GM12878 (cell line): ENCODE measurements around the gene PCDHGB6. TPM values are rescaled to one million over a fixed set of nuclear protein-coding genes. Genes with fewer than 3 reads are reported as not detected.

ENCODE experiments used
- ATAC-seq: fragments of 200-7000 bp; cut with Tn5 transposase; 3 replicates; pipeline ENCODE4 v1.9.1; 2020; ENCODE audit warnings: mild to moderate bottlenecking, moderate library complexity
- BruUV-seq: library from RNA; stranded (reverse); fragments of 400-500 nt; replicated peaks from 2 replicates; lab custom pipeline; 2021; lab: Mats Ljungman, UMichigan
- CTCF ChIA-PET: fragments of 300-600 bp; sonication (Branson Sonifier 250); formaldehyde crosslinking; extraction: SDS; loops from one replicate; lab custom pipeline; 2021; ENCODE audit warnings: inconsistent platforms; lab: Yijun Ruan, JAX
- POLR2A ChIA-PET: fragments of 350-600 bp; formaldehyde crosslinking; extraction: SDS; loops from one replicate; lab custom pipeline; 2021; ENCODE audit warnings: inconsistent platforms; lab: Charles Lee
- RAD21 ChIA-PET: fragments of 300-600 bp; sonication (Branson Sonifier 250); formaldehyde crosslinking; loops from one replicate; lab custom pipeline; 2023; ENCODE audit warnings: antibody characterized with exemption; ENCODE audit not compliant: unreplicated experiment; lab: Charles Lee
- SMC1A ChIA-PET: fragments of 300-600 bp; sonication (Branson Sonifier 250); formaldehyde crosslinking; loops from one replicate; lab custom pipeline; 2023; ENCODE audit not compliant: unreplicated experiment, uncharacterized antibody; lab: Charles Lee
- DNase-seq: peaks from one replicate; pipeline ENCODE4 v3.0.0-alpha.2; 2011; ENCODE audit warnings: low read depth, low spot score
- FAIRE-seq: peaks from 3 replicates; lab custom pipeline; 2011; peaks lifted over from hg19 to GRCh38; lab: Jason Lieb, UNC
- H2AFZ ChIP-seq: 2 replicates; pipeline ENCODE4 v1.6.0; 2011; ENCODE audit warnings: low read depth, low read length, control low read depth; ENCODE audit not compliant: control insufficient read depth
- H3K27ac ChIP-seq: 2 replicates; pipeline ENCODE4 v1.5.1; 2011; ENCODE audit warnings: control low read depth; ENCODE audit not compliant: control insufficient read depth, insufficient read depth
- H3K27me3 ChIP-seq, 2 experiments: replicated peaks in 1 of 2; 2 replicates each; pipeline versions ENCODE4 v1.6.0 to v1.6.1; 2011; ENCODE audit warnings: low read length in 1 of 2; ENCODE audit not compliant: control insufficient read depth in 2 of 2, insufficient read depth in 2 of 2
- H3K36me3 ChIP-seq, 2 experiments: 2 replicates each; pipeline ENCODE4 v1.5.1; 2011; ENCODE audit warnings: low read length in 1 of 2; ENCODE audit not compliant: control insufficient read depth in 2 of 2, insufficient read depth in 2 of 2
- H3K4me1 ChIP-seq: 2 replicates; pipeline ENCODE4 v1.6.1; 2011; ENCODE audit warnings: mild to moderate bottlenecking, low read length, moderate library complexity, mixed read lengths; ENCODE audit not compliant: control insufficient read depth, insufficient read depth
- H3K4me2 ChIP-seq: 2 replicates; pipeline ENCODE4 v1.6.0; 2011; ENCODE audit warnings: control low read depth; ENCODE audit not compliant: control insufficient read depth, insufficient read depth
- H3K4me3 ChIP-seq: fragments of 200-600 bp; sonication (generic); 2 replicates; pipeline ENCODE4 v1.5.1; 2016
- H3K79me2 ChIP-seq: 2 replicates; pipeline ENCODE4 v1.6.0; 2011; ENCODE audit warnings: low read length; ENCODE audit not compliant: control insufficient read depth, insufficient read depth
- H3K9ac ChIP-seq: 2 replicates; pipeline ENCODE4 v1.8.0; 2011; ENCODE audit warnings: low read length, control low read depth, mixed read lengths; ENCODE audit not compliant: control insufficient read depth, insufficient read depth
- H3K9me3 ChIP-seq: replicated peaks from 3 replicates; pipeline ENCODE4 v1.5.1; 2011; ENCODE audit warnings: mild to moderate bottlenecking, low read length; ENCODE audit not compliant: control insufficient read depth, insufficient read depth
- H4K20me1 ChIP-seq: 2 replicates; pipeline ENCODE4 v1.6.0; 2011; ENCODE audit not compliant: control insufficient read depth, insufficient read depth
- CBFB ChIP-seq: IDR thresholded peaks from 2 replicates; pipeline ENCODE4 v1.6.1; 2016; ENCODE audit warnings: antibody characterized with exemption, low read depth
- E2F8 ChIP-seq: fragments of 450-650 bp; IDR thresholded peaks from 2 replicates; pipeline ENCODE4 v1.6.1; 2018; ENCODE audit warnings: mild to moderate bottlenecking, low read depth, moderate library complexity; ENCODE audit not compliant: partially characterized antibody
- ESRRA ChIP-seq: IDR thresholded peaks from 2 replicates; pipeline ENCODE4 v1.6.1; 2012; ENCODE audit warnings: mild to moderate bottlenecking, low read length, improper control_type of control experiment
- FOXK2 ChIP-seq: fragments of 450-650 bp; IDR thresholded peaks from 2 replicates; pipeline ENCODE4 v1.6.1; 2017; ENCODE audit warnings: mild to moderate bottlenecking, moderate library complexity
- FOXM1 ChIP-seq: IDR thresholded peaks from 2 replicates; pipeline ENCODE4 v1.6.1; 2012; ENCODE audit warnings: low read depth, mild to moderate bottlenecking, inconsistent platforms, low read length, moderate library complexity
- MXI1 ChIP-seq: fragments of 150-350 bp; IDR thresholded peaks from 2 replicates; pipeline ENCODE4 v1.6.1; 2011; ENCODE audit warnings: low read depth, mild to moderate bottlenecking, inconsistent platforms, low read length, improper control_type of control experiment
- NR2C1 ChIP-seq: fragments of 450-650 bp; IDR thresholded peaks from 2 replicates; pipeline ENCODE4 v1.6.1; 2017; ENCODE audit warnings: antibody characterized with exemption, mild to moderate bottlenecking, moderate library complexity
- RELA ChIP-seq: fragments of 450-650 bp; IDR thresholded peaks from 2 replicates; pipeline ENCODE4 v1.8.0; 2014; ENCODE audit warnings: borderline replicate concordance; ENCODE audit not compliant: partially characterized antibody
- SMAD1 ChIP-seq: fragments of 450-650 bp; IDR thresholded peaks from 2 replicates; pipeline ENCODE4 v1.6.1; 2018; ENCODE audit warnings: mild to moderate bottlenecking, low read depth; ENCODE audit not compliant: partially characterized antibody
- TCF3 ChIP-seq: IDR thresholded peaks from 2 replicates; pipeline ENCODE4 v1.6.1; 2012; ENCODE audit warnings: low read depth, mild to moderate bottlenecking, low read length, borderline replicate concordance; ENCODE audit not compliant: insufficient read depth
- ZNF24 ChIP-seq: fragments of 450-650 bp; IDR thresholded peaks from 2 replicates; pipeline ENCODE4 v1.6.1; 2017; ENCODE audit warnings: antibody characterized with exemption, mild to moderate bottlenecking
- WGBS: methylation state at CpG from one replicate; pipeline ENCODE4 v1.1.6; 2016; ENCODE audit warnings: low lambda C conversion rate; ENCODE audit not compliant: insufficient replicate concordance, insufficient coverage; ENCODE audit errors: missing lambda C conversion rate; 5-methylcytosine and 5-hydroxymethylcytosine counted together
- in situ Hi-C: fragments of 300-500 bp; cut with MboI; formaldehyde crosslinking; loops from 9 replicates; pipeline ENCODE4 v1.14.3; 2018; ENCODE audit warnings: mixed read lengths
- intact Hi-C: fragments of 100-400 bp; cut with micrococcal nuclease; formaldehyde crosslinking; loops from one replicate; pipeline ENCODE4 v1.14.2; 2022; ENCODE audit not compliant: unreplicated experiment
- polyA plus RNA-seq, 11 experiments: library from polyadenylated mRNA; depleted of rRNA in 4 of 11; unstranded in 6 of 11; stranded (reverse) in 5 of 11; fragments of >200 nt; fragmentation: Nextera tagmentation in 4 of 11; fragmentation: Illumina TruSeq in 1 of 11; extraction: Ambion mirVana in 4 of 11; extraction: Trizol in 1 of 11; gene quantifications; 1 replicate in 1 of 11; 2 replicates in 10 of 11; pipeline versions ENCODE4 v1.2.1 to v1.2.3, GENCODE V29; 2011 to 2016; ENCODE audit warnings: inconsistent platforms in 2 of 11, missing spikeins in 2 of 11, low read depth in 1 of 11
- total RNA-seq, 4 experiments: library from RNA; depleted of rRNA in 3 of 4; stranded (reverse); fragments of >200 nt in 3 of 4; fragmentation: Illumina TruSeq in 1 of 4; extraction: Trizol in 1 of 4; gene quantifications; 2 replicates each; pipeline versions ENCODE4 v1.2.1 to v1.2.3, GENCODE V29; 2013 to 2021
- TF ChIP-seq, protein P1 (sequence below): IDR thresholded peaks from 2 replicates; pipeline ENCODE4 v1.6.1; 2012; ENCODE audit warnings: low read depth, low read length, improper control_type of control experiment
- TF ChIP-seq, protein P2 (sequence below): fragments of 450-650 bp; IDR thresholded peaks from 2 replicates; pipeline ENCODE4 v1.6.1; 2017; ENCODE audit warnings: borderline replicate concordance
- TF ChIP-seq, protein P3 (sequence below): fragments of 450-650 bp; IDR thresholded peaks from 2 replicates; pipeline ENCODE4 v1.6.1; 2016; ENCODE audit warnings: mild to moderate bottlenecking, moderate library complexity, borderline replicate concordance

Gene PCDHGB6
- total and polyA plus RNA-seq, 10 of the 15 experiments (the other 5 are each of a cell fraction or from before 2014, with no cell fraction given), result 0.07 to 1.0 (median 0.31) TPM

DNA sequence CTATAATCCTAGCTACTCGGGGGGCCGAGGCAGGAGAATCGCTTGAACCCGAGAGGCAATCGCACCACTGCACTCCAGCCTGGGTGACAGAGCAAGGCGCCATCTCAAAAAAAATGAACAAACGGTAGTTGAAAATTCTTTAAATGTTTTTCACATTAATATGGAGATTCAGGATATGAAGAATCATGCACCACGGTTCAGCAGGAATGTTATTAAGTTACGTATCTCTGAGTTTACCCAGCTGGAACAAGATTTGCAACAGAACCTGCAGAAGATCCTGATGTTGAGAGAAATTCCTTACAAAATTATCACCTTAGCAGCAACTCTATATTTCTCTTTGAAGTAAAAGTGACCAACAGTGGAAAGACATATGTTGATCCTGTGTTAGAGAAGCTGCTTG, 32.5 kb downstream of the PCDHGB6 start (continued):
- TF ChIP-seq SMAD1, result no peak
- TF ChIP-seq ZNF24, result no peak
- no peak for TF ChIP-seq NR2C1
- no peak for TF ChIP-seq RELA
- no peak for TF ChIP-seq CBFB
- TF ChIP-seq, protein P1, sequence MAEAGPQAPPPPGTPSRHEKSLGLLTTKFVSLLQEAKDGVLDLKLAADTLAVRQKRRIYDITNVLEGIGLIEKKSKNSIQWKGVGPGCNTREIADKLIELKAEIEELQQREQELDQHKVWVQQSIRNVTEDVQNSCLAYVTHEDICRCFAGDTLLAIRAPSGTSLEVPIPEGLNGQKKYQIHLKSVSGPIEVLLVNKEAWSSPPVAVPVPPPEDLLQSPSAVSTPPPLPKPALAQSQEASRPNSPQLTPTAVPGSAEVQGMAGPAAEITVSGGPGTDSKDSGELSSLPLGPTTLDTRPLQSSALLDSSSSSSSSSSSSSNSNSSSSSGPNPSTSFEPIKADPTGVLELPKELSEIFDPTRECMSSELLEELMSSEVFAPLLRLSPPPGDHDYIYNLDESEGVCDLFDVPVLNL, result no peak
- TF ChIP-seq, all 136 proteins: peak for 0

GRCh38 chr5:141441571-141442170, 33.9 kb downstream of the PCDHGB6 start:
- no TSS peak for BruUV-seq
- in situ Hi-C loops, result no loop called here
- no peak overlapping the region for H3K4me2 ChIP-seq
- WGBS, result 96% methylated on average over 48 of the region's 50 CpGs
- ChIA-PET SMC1A (no interaction called here), POLR2A (no interaction called here), CTCF (interaction anchor here (1.0 to 2.2 kb wide), 2 partner anchors 21 to 34 kb away, joined by 3 to 8 read pairs; partner anchors contain the start of genes PCDHGA11 and PCDHGC3), RAD21 (no interaction called here)
- intact Hi-C loops, result no loop called here
- H2AFZ ChIP-seq, result no peak overlapping the region
- no peaks in the 10 kb centered on the region for H3K79me2 ChIP-seq
- H3K27me3 ChIP-seq, result no peaks in the 10 kb centered on the region
- H4K20me1 ChIP-seq, result no peaks in the 10 kb centered on the region
- H3K27ac ChIP-seq, result no peak overlapping the region
- no peaks in the 10 kb centered on the region; the same call in 2 of the 3 replicates for H3K9me3 ChIP-seq
- H3K4me1 ChIP-seq, result no peaks in the 10 kb centered on the region
- FAIRE-seq (no peak), ATAC-seq (no peak), DNase-seq (no peak)
- no peak overlapping the region for H3K9ac ChIP-seq
- no peak overlapping the region for H3K4me3 ChIP-seq
- H3K36me3 ChIP-seq, result no peaks in the 10 kb centered on the region
- TF ChIP-seq ESRRA (no peak), E2F8 (no peak), MXI1 (no peak), FOXK2 (no peak), FOXM1 (no peak), TCF3 (no peak)
- TF ChIP-seq, protein P2, sequence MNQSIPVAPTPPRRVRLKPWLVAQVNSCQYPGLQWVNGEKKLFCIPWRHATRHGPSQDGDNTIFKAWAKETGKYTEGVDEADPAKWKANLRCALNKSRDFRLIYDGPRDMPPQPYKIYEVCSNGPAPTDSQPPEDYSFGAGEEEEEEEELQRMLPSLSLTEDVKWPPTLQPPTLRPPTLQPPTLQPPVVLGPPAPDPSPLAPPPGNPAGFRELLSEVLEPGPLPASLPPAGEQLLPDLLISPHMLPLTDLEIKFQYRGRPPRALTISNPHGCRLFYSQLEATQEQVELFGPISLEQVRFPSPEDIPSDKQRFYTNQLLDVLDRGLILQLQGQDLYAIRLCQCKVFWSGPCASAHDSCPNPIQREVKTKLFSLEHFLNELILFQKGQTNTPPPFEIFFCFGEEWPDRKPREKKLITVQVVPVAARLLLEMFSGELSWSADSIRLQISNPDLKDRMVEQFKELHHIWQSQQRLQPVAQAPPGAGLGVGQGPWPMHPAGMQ, result no peak
- TF ChIP-seq, protein P3, sequence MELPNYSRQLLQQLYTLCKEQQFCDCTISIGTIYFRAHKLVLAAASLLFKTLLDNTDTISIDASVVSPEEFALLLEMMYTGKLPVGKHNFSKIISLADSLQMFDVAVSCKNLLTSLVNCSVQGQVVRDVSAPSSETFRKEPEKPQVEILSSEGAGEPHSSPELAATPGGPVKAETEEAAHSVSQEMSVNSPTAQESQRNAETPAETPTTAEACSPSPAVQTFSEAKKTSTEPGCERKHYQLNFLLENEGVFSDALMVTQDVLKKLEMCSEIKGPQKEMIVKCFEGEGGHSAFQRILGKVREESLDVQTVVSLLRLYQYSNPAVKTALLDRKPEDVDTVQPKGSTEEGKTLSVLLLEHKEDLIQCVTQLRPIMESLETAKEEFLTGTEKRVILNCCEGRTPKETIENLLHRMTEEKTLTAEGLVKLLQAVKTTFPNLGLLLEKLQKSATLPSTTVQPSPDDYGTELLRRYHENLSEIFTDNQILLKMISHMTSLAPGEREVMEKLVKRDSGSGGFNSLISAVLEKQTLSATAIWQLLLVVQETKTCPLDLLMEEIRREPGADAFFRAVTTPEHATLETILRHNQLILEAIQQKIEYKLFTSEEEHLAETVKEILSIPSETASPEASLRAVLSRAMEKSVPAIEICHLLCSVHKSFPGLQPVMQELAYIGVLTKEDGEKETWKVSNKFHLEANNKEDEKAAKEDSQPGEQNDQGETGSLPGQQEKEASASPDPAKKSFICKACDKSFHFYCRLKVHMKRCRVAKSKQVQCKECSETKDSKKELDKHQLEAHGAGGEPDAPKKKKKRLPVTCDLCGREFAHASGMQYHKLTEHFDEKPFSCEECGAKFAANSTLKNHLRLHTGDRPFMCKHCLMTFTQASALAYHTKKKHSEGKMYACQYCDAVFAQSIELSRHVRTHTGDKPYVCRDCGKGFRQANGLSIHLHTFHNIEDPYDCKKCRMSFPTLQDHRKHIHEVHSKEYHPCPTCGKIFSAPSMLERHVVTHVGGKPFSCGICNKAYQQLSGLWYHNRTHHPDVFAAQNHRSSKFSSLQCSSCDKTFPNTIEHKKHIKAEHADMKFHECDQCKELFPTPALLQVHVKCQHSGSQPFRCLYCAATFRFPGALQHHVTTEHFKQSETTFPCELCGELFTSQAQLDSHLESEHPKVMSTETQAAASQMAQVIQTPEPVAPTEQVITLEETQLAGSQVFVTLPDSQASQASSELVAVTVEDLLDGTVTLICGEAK, result no peak
